MCF 10A (cell line): ENCODE data around the gene GPR176. TPM values are rescaled to one million over a fixed set of nuclear protein-coding genes. Genes with fewer than 3 reads are reported as not detected.

Experiments
- BruUV-seq: library from RNA; stranded (reverse); fragments of 400-500 nt; replicated peaks from 2 replicates; lab custom pipeline; 2021; lab: Mats Ljungman, UMichigan
- CTCF ChIA-PET: fragments of 300-600 bp; sonication (Branson Sonifier 250); formaldehyde crosslinking; extraction: SDS; loops from one replicate; lab custom pipeline; 2021; ENCODE audit warnings: antibody characterized with exemption, inconsistent platforms; lab: Yijun Ruan, JAX
- POLR2A ChIA-PET: fragments of 300-600, 350-650 bp; sonication (Branson Sonifier 250); formaldehyde crosslinking; extraction: SDS; loops from one replicate; lab custom pipeline; 2020; ENCODE audit warnings: antibody characterized with exemption, inconsistent platforms; lab: Yijun Ruan, JAX
- DNase-seq: peaks from one replicate; pipeline ENCODE4 v3.0.0-alpha.2; 2018; ENCODE audit not compliant: unreplicated experiment
- H3K27ac Mint-ChIP-seq: one replicate; pipeline ENCODE4 v1.8.0; 2022; ENCODE audit warnings: mild to moderate bottlenecking, low read depth, mixed read lengths; ENCODE audit not compliant: unreplicated experiment
- H3K27me3 Mint-ChIP-seq: one replicate; pipeline ENCODE4 v1.8.0; 2022; ENCODE audit warnings: mixed read lengths; ENCODE audit not compliant: insufficient read depth, unreplicated experiment
- H3K36me3 Mint-ChIP-seq: one replicate; pipeline ENCODE4 v1.8.0; 2022; ENCODE audit warnings: mild to moderate bottlenecking, moderate library complexity, mixed read lengths; ENCODE audit not compliant: insufficient read depth, unreplicated experiment
- H3K4me1 Mint-ChIP-seq: one replicate; pipeline ENCODE4 v1.8.0; 2022; ENCODE audit warnings: mixed read lengths; ENCODE audit not compliant: insufficient read depth, unreplicated experiment
- H3K4me3 Mint-ChIP-seq: one replicate; pipeline ENCODE4 v1.8.0; 2022; ENCODE audit warnings: mild to moderate bottlenecking, moderate library complexity, mixed read lengths; ENCODE audit not compliant: unreplicated experiment
- H3K9me3 Mint-ChIP-seq: one replicate; pipeline ENCODE4 v1.8.0; 2022; ENCODE audit warnings: mixed read lengths; ENCODE audit not compliant: unreplicated experiment
- CTCF ChIP-seq: fragments of 200-600 bp; IDR thresholded peaks from one replicate; pipeline ENCODE4 v1.8.0; 2022; ENCODE audit warnings: antibody characterized with exemption, mild to moderate bottlenecking; ENCODE audit not compliant: unreplicated experiment
- intact Hi-C: fragments of 100-400 bp; cut with micrococcal nuclease; formaldehyde crosslinking; loops from 2 replicates; pipeline ENCODE4 v1.14.1; 2022
- total RNA-seq: library from RNA; stranded (reverse); gene quantifications from 2 replicates; pipeline ENCODE4 v1.2.3, GENCODE V29; 2022

Gene GPR176
- total RNA-seq, 1 experiment from 2014 or later = 1.8 TPM

- CTCF ChIA-PET = interaction anchor here (0.7 to 2.8 kb wide), 11 partner anchors 10 to 431 kb away, joined by 3 to 14 read pairs (median 4); no protein-coding TSS in a partner anchor
Measured at GRCh38 chr15:39786447-39787056, 133.5 kb downstream of the GPR176 start.

GRCh38 chr15:39785841-39786240, 134.2 kb downstream of the GPR176 start:
- peaks cover 15% of the 10 kb centered on the region for H3K4me1 Mint-ChIP-seq
- no peaks in the 10 kb centered on the region for H3K27me3 Mint-ChIP-seq
- no peaks in the 10 kb centered on the region for H3K36me3 Mint-ChIP-seq
- no peak for TF ChIP-seq CTCF
- BruUV-seq = no TSS peak
- CTCF ChIA-PET = interaction anchor here (0.7 to 2.8 kb wide), 10 partner anchors 13 to 432 kb away, joined by 3 to 14 read pairs (median 4); no protein-coding TSS in a partner anchor
- intact Hi-C loops = loop anchor here (1.0 to 10.0 kb wide), 6 partner anchors 89 to 489 kb away; partner anchors contain the start of gene SRP14
- POLR2A ChIA-PET = interaction anchor here (0.9 kb wide), 2 partner anchors 89 to 148 kb away, joined by 3 to 4 read pairs; partner anchors contain the start of gene EIF2AK4
- H3K9me3 Mint-ChIP-seq = no peaks in the 10 kb centered on the region
- no peak overlapping the region for H3K27ac Mint-ChIP-seq
- no peak overlapping the region for H3K4me3 Mint-ChIP-seq
- DNase-seq = no peak

More at GRCh38 chr15:39786447-39787056, 133.5 kb downstream of the GPR176 start:
- Mint-ChIP-seq H3K4me3 (no peak overlapping the region), H3K36me3 (no peaks in the 10 kb centered on the region), H3K27me3 (no peaks in the 10 kb centered on the region), H3K9me3 (no peaks in the 10 kb centered on the region), H3K27ac (no peak overlapping the region), H3K4me1 (peaks cover 15% of the 10 kb centered on the region)
- intact Hi-C loops = loop anchor here (1.0 to 10.0 kb wide), 5 partner anchors 89 to 488 kb away; partner anchors contain the start of gene SRP14
- BruUV-seq = no TSS peak
- POLR2A ChIA-PET = interaction anchor here (0.9 to 3.5 kb wide), 3 partner anchors 89 to 148 kb away, joined by 3 to 22 read pairs (median 4); partner anchors contain the start of gene EIF2AK4
- DNase-seq = peak; percentile 67
- peak; percentile 76 for TF ChIP-seq CTCF

- POLR2A ChIA-PET = interaction anchor here (1.0 to 1.3 kb wide), 2 partner anchors 100 to 149 kb away, joined by 4 read pairs; partner anchors contain the start of gene EIF2AK4
- BruUV-seq = no TSS peak
- H3K9me3 Mint-ChIP-seq = no peaks in the 10 kb centered on the region
- H3K4me3 Mint-ChIP-seq = peak overlapping the region; percentile 33
- peaks cover 15% of the 10 kb centered on the region for H3K4me1 Mint-ChIP-seq
- CTCF ChIA-PET = interaction anchor here (0.7 to 2.8 kb wide), 12 partner anchors 13 to 320 kb away, joined by 3 to 14 read pairs (median 4); no protein-coding TSS in a partner anchor
- no peaks in the 10 kb centered on the region for H3K27me3 Mint-ChIP-seq
- intact Hi-C loops = loop anchor here (2.0 to 10.0 kb wide), 3 partner anchors 186 to 490 kb away; no protein-coding TSS in a partner anchor
- TF ChIP-seq CTCF = no peak
- peak overlapping the region; percentile 1 for H3K27ac Mint-ChIP-seq
- H3K36me3 Mint-ChIP-seq = no peaks in the 10 kb centered on the region
- DNase-seq = peak; percentile 27
Measured at GRCh38 chr15:39785139-39785538, 134.9 kb downstream of the GPR176 start.

- peak overlapping the region; percentile 1 for H3K27ac Mint-ChIP-seq
- DNase-seq = no peak
- no peaks in the 10 kb centered on the region for H3K9me3 Mint-ChIP-seq
- H3K4me3 Mint-ChIP-seq = peak overlapping the region; percentile 33
- ChIA-PET CTCF (interaction anchor here (0.7 to 2.8 kb wide), 10 partner anchors 14 to 320 kb away, joined by 3 to 14 read pairs (median 4); no protein-coding TSS in a partner anchor), POLR2A (interaction anchor here (0.8 to 2.4 kb wide), 4 partner anchors 19 to 186 kb away, joined by 3 to 8 read pairs (median 4); partner anchors contain the start of gene EIF2AK4)
- no peaks in the 10 kb centered on the region for H3K36me3 Mint-ChIP-seq
- intact Hi-C loops = loop anchor here (2.0 to 10.0 kb wide), 3 partner anchors 186 to 490 kb away; no protein-coding TSS in a partner anchor
- peaks cover 15% of the 10 kb centered on the region for H3K4me1 Mint-ChIP-seq
- no peak for TF ChIP-seq CTCF
- H3K27me3 Mint-ChIP-seq = no peaks in the 10 kb centered on the region
- no TSS peak for BruUV-seq
Measured at GRCh38 chr15:39784638-39785037, 135.4 kb downstream of the GPR176 start.
